WTC11 (cell line): ENCODE data around the gene POLR2A. TPM values are rescaled to one million over a fixed set of nuclear protein-coding genes. Genes with fewer than 3 reads are reported as not detected.

Experiments
- ATAC-seq: fragments of 200-7000 bp; cut with Tn5 transposase; 2 replicates; pipeline ENCODE4 v1.10.0; 2021; ENCODE audit warnings: mild to moderate bottlenecking, moderate library complexity
- CTCF ChIA-PET: fragments of 300-600 bp; sonication (Branson Sonifier 250); formaldehyde crosslinking; loops from one replicate; lab custom pipeline; 2021; ENCODE audit warnings: antibody characterized with exemption; lab: Charles Lee
- POLR2A ChIA-PET: fragments of 350-600 bp; sonication (Branson Sonifier 250); formaldehyde crosslinking; loops from one replicate; lab custom pipeline; 2021; ENCODE audit warnings: antibody characterized with exemption; lab: Charles Lee
- DNase-seq: peaks from one replicate; pipeline ENCODE4 v3.0.0; 2021; ENCODE audit warnings: low spot score
- H3K27ac Mint-ChIP-seq: 2 replicates; pipeline ENCODE4 v1.8.0; 2021; ENCODE audit warnings: mixed read lengths
- H3K27me3 Mint-ChIP-seq: 2 replicates; pipeline ENCODE4 v1.8.0; 2021; ENCODE audit warnings: low read depth, mild to moderate bottlenecking, moderate library complexity, mixed read lengths
- H3K36me3 Mint-ChIP-seq: 2 replicates; pipeline ENCODE4 v1.8.0; 2021; ENCODE audit warnings: mixed read lengths
- H3K4me1 Mint-ChIP-seq: 2 replicates; pipeline ENCODE4 v1.8.0; 2022; ENCODE audit warnings: mixed read lengths
- H3K4me3 Mint-ChIP-seq: 2 replicates; pipeline ENCODE4 v1.8.0; 2021; ENCODE audit warnings: mild to moderate bottlenecking, moderate library complexity, mixed read lengths
- H3K9me3 Mint-ChIP-seq: 2 replicates; pipeline ENCODE4 v1.8.0; 2021; ENCODE audit warnings: mixed read lengths
- AR ChIP-seq: fragments of 250-450 bp; sonication (Bioruptor Pico); IDR thresholded peaks from 2 replicates; pipeline ENCODE4 v1.9.0; 2021; ENCODE audit warnings: mild to moderate bottlenecking
- CBFB ChIP-seq: sonication (generic); formaldehyde crosslinking; IDR thresholded peaks from 2 replicates; pipeline ENCODE4 v1.8.1; 2022; ENCODE audit warnings: mild to moderate bottlenecking, low read depth, missing genetic modification reagents
- E2F1 ChIP-seq: sonication (generic); formaldehyde crosslinking; IDR thresholded peaks from 2 replicates; pipeline ENCODE4 v1.8.0; 2022; ENCODE audit warnings: mild to moderate bottlenecking, missing genetic modification reagents
- E2F4 ChIP-seq: sonication (generic); formaldehyde crosslinking; IDR thresholded peaks from 2 replicates; pipeline ENCODE4 v1.8.1; 2022; ENCODE audit warnings: low read depth, mild to moderate bottlenecking, moderate library complexity, missing genetic modification reagents, borderline replicate concordance
- EMX1 ChIP-seq: fragments of 250-450 bp; sonication (Bioruptor Pico); IDR thresholded peaks from 2 replicates; pipeline ENCODE4 v1.8.0; 2021; ENCODE audit warnings: mild to moderate bottlenecking
- ERG ChIP-seq: fragments of 250-450 bp; sonication (Bioruptor Pico); IDR thresholded peaks from 2 replicates; pipeline ENCODE4 v1.8.0; 2021; ENCODE audit warnings: mild to moderate bottlenecking
- FOXP4 ChIP-seq: sonication (generic); formaldehyde crosslinking; IDR thresholded peaks from 2 replicates; pipeline ENCODE4 v1.8.0; 2022; ENCODE audit warnings: mild to moderate bottlenecking, missing genetic modification reagents
- HMGXB4 ChIP-seq: sonication (generic); formaldehyde crosslinking; IDR thresholded peaks from 2 replicates; pipeline ENCODE4 v1.8.1; 2023; ENCODE audit warnings: mild to moderate bottlenecking, moderate library complexity, missing genetic modification reagents
- MLX ChIP-seq: sonication (generic); formaldehyde crosslinking; IDR thresholded peaks from 2 replicates; pipeline ENCODE4 v1.8.1; 2023; ENCODE audit warnings: mild to moderate bottlenecking, missing genetic modification reagents, moderate library complexity
- MYBL2 ChIP-seq: sonication (generic); formaldehyde crosslinking; IDR thresholded peaks from 2 replicates; pipeline ENCODE4 v1.8.1; 2023; ENCODE audit warnings: mild to moderate bottlenecking, moderate library complexity, missing genetic modification reagents
- NR1H2 ChIP-seq: sonication (generic); formaldehyde crosslinking; IDR thresholded peaks from 2 replicates; pipeline ENCODE4 v1.9.0; 2021; ENCODE audit warnings: mild to moderate bottlenecking, moderate library complexity, missing genetic modification reagents
- SP1 ChIP-seq: sonication (generic); formaldehyde crosslinking; conservative IDR thresholded peaks from 2 replicates; pipeline ENCODE4 v1.8.1; 2022; ENCODE audit warnings: missing genetic modification reagents
- TEAD1 ChIP-seq: sonication (generic); formaldehyde crosslinking; IDR thresholded peaks from 2 replicates; pipeline ENCODE4 v1.8.0; 2022; ENCODE audit warnings: mild to moderate bottlenecking, missing genetic modification reagents
- ZBTB43 ChIP-seq: sonication (generic); formaldehyde crosslinking; IDR thresholded peaks from 2 replicates; pipeline ENCODE4 v1.8.1; 2023; ENCODE audit warnings: mild to moderate bottlenecking, missing genetic modification reagents
- ZNF121 ChIP-seq: sonication (generic); formaldehyde crosslinking; IDR thresholded peaks from 2 replicates; pipeline ENCODE4 v1.8.0; 2023; ENCODE audit warnings: missing genetic modification reagents
- ZNF232 ChIP-seq: sonication (generic); formaldehyde crosslinking; IDR thresholded peaks from 2 replicates; pipeline ENCODE4 v1.8.0; 2022; ENCODE audit warnings: mild to moderate bottlenecking, missing genetic modification reagents
- ZNF396 ChIP-seq: fragments of 250-450 bp; sonication (Bioruptor Pico); IDR thresholded peaks from 2 replicates; pipeline ENCODE4 v1.8.0; 2021; ENCODE audit warnings: mild to moderate bottlenecking, moderate library complexity, borderline replicate concordance
- ZNF425 ChIP-seq: fragments of 250-450 bp; sonication (Bioruptor Pico); conservative IDR thresholded peaks from 2 replicates; pipeline ENCODE4 v1.9.0; 2021; ENCODE audit warnings: mild to moderate bottlenecking
- total RNA-seq: library from RNA; stranded (reverse); gene quantifications from 3 replicates; pipeline ENCODE4 v1.2.3, GENCODE V29; 2021

The POLR2A gene
- total RNA-seq, 1 experiment from 2014 or later, result 170 TPM

GRCh38 chr17:7466318-7466638 lies 17.9 kb upstream of the POLR2A start (continued):
- TF ChIP-seq ERG (CRISPR knock-in tag) (no peak), MYBL2 (CRISPR knock-in tag) (no peak), ZBTB43 (no peak), E2F4 (no peak), TEAD1 (CRISPR knock-in tag) (no peak), ZNF396 (no peak), HMGXB4 (no peak), EMX1 (CRISPR knock-in tag) (no peak), ZNF425 (no peak), CBFB (CRISPR knock-in tag) (no peak), SP1 (CRISPR knock-in tag) (no peak), E2F1 (CRISPR knock-in tag) (no peak), AR (CRISPR knock-in tag) (no peak)

- H3K27ac Mint-ChIP-seq, result peak overlapping the region; percentile 36; the same call in 1 of the 2 replicates
- 0 out of 2 replicates have a peak, but pooled peaks cover 6% of the 10 kb centered on the region for H3K4me1 Mint-ChIP-seq
- no peaks in the 10 kb centered on the region for H3K9me3 Mint-ChIP-seq
- H3K4me3 Mint-ChIP-seq, result no peak overlapping the region
- ATAC-seq (no peak), DNase-seq (no peak)
- H3K36me3 Mint-ChIP-seq, result no peaks in the 10 kb centered on the region
- H3K27me3 Mint-ChIP-seq, result no peaks in the 10 kb centered on the region
- POLR2A ChIA-PET, result no interaction called here
- CTCF ChIA-PET, result interaction anchor here (0.6 kb wide), 1 partner anchor 12 kb away, joined by 3 read pairs; no protein-coding TSS in a partner anchor
- TF ChIP-seq SP1 (CRISPR knock-in tag) (no peak), NR1H2 (CRISPR knock-in tag) (no peak), HMGXB4 (no peak), ZNF121 (CRISPR knock-in tag) (no peak), ZNF232 (CRISPR knock-in tag) (no peak), FOXP4 (no peak), MLX (CRISPR knock-in tag) (no peak)
These were observed 17.4 kb upstream of the POLR2A start for GRCh38 chr17:7466639-7467341.
